HG03108 (cell line): ENCODE results near the gene CYLC2.

Source experiments
- ATAC-seq: cut with Tn5 transposase; IDR thresholded peaks from one replicate; pipeline ENCODE4 v1.9.1; 2021; ENCODE audit warnings: moderate library complexity; ENCODE audit not compliant: unreplicated experiment

The CYLC2 gene, protein sequence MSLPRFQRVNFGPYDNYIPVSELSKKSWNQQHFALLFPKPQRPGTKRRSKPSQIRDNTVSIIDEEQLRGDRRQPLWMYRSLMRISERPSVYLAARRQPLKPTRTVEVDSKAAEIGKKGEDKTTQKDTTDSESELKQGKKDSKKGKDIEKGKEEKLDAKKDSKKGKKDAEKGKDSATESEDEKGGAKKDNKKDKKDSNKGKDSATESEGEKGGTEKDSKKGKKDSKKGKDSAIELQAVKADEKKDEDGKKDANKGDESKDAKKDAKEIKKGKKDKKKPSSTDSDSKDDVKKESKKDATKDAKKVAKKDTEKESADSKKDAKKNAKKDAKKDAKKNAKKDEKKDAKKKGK

DNA sequence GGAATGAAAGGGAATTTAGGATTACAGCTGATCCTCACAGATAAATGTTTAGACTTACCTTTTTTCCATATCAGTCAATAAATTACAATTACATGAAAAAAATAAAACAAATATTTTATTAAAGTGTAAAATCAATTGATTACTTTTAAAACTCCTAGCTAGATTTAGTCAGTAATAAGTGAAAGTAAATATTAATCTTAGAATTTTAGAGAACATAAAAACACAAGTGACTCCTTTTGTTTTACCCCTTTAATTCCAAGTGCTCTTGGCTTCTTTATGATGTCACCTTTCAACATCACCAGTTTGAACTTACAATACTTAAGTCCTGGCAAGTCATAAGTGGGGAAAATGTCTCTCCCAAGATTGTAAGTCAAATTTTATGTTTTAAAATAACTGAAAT, at the start of gene CYLC2:
TSS of gene CYLC2 (plus strand) at position 301 of the 400 bp plus-strand sequence. CDS start at position 349, 48 bp downstream.
- ATAC-seq, result no peak

DNA sequence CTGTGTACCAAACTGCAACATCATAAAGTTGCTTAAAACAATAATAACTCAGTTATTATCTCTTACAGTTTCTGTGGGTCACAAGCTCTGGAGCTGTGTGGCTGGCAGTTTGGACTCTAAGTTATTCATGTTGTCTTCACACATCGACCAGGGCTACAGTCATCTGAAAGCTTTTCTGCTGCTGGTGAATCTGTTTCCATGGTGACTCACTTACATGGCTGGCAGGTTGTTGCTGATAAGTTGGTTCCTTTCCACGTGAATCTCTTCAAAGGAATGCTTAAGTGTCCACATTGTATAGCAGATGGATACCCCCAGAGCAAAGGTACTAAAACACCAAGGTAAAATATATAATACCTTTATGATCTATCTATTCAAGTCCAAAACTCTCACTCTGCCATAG, 44.8 kb upstream of the CYLC2 start:
- no peak for ATAC-seq

DNA sequence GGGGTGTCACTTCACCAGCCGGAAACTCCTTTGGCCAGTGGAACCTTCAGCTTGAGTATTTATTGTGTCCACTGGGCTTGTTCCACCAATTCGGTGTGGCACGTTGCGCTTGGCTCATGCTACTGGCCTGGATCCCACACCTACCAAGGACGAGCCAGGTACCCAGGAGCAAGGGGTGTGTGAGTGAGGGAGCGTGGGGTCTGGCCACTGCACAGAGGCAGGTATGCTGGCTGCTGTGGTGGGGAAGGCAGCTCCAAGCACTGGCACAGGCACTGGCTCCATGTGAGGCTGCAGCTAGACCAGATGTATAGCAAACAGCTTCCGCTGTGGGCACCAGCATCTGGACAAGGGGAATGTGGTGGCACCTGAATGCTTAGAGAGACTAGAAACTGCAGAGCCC, 28.1 kb upstream of the CYLC2 start:
- ATAC-seq, result no peak

DNA sequence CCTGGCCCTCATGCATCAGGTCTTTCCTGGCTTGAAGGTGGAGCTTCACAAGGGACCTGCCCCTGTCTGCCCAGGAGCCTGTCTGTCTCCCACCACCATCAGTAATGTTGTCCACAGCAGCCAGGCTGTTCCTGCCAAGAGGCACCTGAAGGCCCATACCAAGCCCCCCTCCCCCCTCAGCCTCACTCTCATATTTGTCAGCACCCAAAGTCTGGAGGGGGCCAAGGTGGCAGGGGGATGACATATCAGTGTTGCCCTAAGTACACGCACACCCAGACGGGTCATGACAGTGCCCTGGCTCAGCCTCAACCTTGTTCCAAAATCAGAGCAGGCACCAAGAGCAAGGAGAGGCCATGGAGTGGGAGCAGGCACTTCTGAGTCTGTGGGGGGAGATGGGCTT, 27.2 kb upstream of the CYLC2 start:
- no peak for ATAC-seq

DNA sequence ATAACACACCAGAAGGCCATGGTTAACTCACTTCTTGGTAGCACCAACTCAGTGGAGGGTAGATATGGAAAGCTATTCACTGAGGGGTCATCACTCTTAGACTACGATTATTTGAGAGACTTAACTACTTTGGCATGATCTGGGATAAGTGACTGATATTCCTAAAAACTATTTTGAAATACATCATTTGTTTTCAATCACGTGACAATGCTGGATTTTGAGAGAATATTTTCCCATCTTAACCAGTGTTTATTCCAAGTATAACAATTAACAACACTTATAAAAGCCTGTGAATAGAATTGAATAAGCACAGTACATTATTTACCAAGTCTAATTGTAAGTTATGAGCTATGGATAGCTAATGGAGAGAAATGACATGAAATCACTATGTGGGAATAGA, 22.4 kb upstream of the CYLC2 start:
- no peak for ATAC-seq

DNA sequence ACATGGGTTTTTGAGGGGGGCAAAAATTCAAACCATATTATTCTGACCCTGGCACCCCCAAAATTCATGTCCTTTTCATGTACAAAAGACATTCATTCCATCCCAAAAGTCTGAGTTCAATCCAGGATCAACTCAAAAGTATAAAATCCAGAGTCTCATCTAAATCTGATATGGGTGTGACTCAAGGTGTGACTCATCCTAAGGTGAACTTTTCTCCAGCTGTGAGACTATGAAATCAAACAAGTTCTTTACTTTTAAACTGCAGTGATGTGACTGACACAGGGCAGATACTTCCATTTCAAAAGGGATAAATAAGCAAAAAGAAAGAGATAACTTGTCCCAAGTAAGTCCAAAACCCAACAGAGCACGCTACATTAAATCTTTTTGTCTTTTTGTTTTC, 20.6 kb upstream of the CYLC2 start:
- ATAC-seq, result no peak

DNA sequence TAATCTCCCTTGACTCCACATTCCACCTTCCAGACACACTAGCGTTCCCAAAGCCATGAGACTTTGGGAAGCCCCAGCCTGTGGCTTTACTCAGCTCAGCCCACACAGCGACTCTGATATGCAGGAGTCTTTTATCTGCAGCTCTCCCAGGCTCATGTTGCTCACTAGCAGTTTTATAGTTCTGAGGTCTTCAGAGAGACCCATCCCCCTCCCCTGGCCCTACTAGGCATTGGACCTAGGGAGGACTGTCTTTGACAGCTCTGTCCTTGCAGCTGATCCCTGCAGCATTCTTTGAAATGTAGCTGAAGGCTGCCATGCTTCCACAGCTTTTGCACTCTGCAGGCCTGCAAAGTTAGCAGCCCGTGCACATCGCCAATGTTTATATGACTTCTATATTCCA, 19.9 kb upstream of the CYLC2 start:
- ATAC-seq, result no peak

DNA sequence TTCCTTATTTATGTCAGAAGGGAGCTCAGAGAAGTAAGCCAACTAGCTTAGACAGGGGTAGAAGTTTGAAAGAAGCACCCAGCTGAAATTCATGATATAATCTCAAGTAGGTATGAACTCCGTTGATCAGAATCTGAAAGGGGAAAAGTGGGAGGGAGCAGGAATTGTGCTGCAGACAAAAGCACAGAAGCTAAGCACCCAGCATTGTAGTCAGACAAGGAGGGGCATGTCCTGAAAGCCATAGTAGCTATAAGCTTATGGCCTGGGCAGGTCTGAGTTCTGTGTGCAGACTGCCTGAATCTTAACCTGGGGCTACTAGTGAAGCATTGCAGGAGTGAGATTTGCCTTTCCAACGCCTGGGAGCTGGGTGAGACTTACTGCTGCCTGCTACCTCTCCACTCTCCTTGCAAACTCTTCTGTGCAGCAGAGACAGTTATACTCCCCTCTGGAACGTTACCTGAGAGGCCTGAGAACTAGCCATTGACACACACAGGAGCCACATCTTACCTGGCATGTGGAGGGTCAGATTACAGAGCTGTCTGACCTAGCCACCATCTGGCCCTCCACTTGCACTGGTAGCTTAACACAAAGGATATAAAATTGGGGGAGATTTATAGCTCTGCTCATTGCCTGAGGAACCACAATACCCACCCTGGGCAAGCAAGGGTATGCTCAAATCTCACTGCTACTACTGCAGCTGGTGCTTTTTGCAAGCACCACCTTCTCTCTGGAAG, 9.8 kb upstream of the CYLC2 start:
- no peak for ATAC-seq

DNA sequence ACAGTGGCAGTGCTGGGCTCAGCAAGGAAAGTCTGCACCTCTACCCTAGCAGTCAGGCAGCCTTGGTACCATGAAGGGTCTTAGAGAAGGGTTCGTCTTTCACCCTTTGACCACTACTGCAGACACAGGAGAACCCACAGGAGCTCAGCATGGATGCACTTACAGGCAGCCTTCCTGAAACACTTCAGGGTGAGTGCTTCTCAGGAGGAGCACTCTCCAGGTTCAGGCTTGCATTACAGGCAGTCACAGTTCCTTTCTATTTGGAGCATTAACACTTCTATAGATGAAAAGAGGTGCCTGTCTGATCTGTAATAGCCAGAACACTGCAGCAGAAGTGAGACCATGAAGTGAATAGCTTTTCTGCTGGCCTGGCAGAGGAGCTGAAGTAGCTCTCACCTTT, 8.7 kb upstream of the CYLC2 start:
- ATAC-seq, result no peak

DNA sequence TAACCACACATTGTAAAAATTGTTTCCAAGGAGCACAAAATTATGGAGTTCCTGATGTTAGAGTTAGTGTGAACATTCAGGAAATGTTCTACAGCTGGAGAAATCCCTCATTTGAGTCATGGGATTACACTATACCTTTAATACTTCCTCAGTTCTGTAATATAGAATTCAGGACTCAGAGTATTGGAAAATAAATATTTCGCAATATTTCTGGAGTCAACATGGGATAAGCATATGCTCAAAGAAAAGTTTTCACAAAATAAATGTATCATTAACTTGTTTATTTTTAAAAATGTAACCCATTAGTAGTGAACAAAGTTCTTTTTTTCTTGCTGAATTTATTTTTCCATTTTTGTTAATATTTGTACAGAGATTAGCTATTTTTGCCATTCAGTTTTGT, 8.6 kb downstream of the CYLC2 start:
- ATAC-seq, result no peak

DNA sequence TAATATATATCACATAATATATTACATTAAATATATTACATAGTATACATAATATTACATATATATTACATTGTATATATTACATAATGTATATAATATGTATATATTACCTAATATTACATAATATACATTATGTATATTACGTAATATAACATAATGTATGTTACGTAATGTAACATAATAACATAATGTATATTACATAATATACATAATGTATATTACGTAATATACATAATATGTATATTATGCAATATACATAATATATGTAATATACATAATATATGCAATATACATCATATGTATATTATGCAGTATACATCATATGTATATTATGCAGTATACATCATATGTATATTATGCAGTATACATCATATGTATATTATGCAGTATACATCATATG, 19.1 kb downstream of the CYLC2 start:
- no peak for ATAC-seq

DNA sequence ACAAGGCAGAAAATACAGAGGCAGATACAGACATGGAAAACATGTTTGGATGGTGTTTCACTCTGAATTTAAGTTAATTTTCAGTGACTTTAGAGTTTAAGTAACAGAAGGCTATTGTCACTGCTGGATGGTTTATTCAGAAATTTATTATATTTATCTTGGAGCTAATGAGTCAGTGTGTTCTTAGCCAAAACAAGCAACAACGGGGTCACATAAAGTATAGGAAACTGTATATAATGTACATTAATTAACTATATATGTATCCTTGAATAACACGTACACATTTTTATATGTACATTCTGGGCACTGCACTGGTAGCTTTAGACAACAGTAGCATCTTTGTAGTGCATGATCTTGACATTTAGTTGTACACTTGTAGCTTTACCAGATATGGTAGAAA, 30.7 kb downstream of the CYLC2 start:
- ATAC-seq, result no peak

DNA sequence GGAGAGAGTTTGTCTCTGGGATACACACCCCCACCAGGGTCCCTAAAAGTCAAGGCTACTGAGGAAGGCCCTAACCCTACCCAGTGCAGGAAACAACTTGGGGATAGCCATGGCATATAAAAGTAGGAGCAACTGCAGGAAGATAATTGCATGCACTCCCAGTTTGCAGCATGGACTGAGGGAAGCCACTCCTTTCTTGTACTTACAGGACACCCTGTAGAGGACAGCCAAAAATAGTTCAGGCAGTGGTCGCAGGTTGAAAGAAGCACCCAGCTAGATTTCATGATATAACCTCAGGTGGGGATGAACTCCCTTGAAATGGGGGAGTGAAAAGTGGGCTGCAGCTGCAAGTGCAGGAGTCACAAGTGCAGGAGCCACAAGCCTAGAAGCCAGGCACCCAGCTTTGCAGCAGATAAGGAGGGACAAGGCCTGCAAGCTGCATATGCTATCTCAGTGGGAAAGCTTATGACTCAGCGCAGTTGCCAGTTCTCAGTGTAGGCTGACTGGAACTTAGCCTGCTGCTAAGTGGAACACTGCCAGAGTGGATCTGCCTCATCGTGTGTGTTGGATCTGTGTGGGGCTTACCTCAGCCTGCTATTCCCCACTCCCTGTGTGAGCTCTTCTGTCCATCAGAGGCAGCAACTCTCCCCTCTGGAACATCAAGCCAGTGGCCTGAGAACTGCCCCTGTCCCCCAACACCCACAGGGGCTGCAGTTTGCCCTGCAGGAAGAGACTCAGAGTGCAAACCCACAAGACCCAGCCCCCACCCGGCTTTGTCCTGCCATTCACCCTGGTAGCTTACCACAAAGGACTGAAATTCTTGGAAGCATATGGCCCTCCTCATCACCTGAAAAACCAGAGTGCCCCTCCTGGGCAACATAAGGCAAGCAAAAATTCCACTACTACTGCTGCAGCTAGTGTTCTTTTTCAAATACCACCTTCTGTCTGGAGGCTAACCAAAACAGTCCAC, 42.7 kb downstream of the CYLC2 start:
- no peak for ATAC-seq

DNA sequence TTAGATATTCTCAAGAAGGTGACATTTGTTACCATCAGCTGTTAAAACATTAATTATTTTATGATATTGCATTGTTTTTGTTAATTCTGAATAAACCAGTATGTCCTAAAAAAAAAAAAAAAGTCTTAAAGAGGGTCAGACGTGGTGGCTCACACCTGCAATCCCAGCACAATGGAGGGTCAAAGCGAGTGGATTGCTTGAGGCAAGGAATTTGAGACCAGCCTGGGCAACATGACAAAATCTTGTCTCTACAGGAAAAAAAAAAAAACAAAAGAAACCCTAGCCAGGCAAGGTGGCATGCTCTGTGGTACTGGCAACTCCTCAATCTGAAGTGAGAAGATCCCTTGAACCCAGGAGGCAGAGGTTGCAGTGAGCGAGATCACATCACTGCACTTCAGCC, 46.8 kb downstream of the CYLC2 start:
- ATAC-seq, result no peak
